Epithelial cell of proximal tubule (primary cell): ENCODE results near the gene MVB12B. TPM values are rescaled to one million over a fixed set of nuclear protein-coding genes. Genes with fewer than 3 reads are reported as not detected.

Experiments
- DNase-seq: peaks from one replicate; pipeline ENCODE4 v3.0.0-alpha.2; 2011; ENCODE audit warnings: low read depth
- H3K4me3 ChIP-seq: 2 replicates; pipeline ENCODE4 v1.5.1; 2011; ENCODE audit warnings: low read depth, mild to moderate bottlenecking, low read length
- CTCF ChIP-seq: conservative IDR thresholded peaks from 2 replicates; pipeline ENCODE4 v1.5.1; 2012; ENCODE audit warnings: low read depth, mild to moderate bottlenecking, low read length
- total RNA-seq: library from RNA; depleted of rRNA; stranded (reverse); fragments of >200 nt; gene quantifications from 2 replicates; pipeline ENCODE4 v1.2.3, GENCODE V29; 2015

The MVB12B gene
- total RNA-seq, 1 donor from 2014 or later, result 6.1 TPM

DNA sequence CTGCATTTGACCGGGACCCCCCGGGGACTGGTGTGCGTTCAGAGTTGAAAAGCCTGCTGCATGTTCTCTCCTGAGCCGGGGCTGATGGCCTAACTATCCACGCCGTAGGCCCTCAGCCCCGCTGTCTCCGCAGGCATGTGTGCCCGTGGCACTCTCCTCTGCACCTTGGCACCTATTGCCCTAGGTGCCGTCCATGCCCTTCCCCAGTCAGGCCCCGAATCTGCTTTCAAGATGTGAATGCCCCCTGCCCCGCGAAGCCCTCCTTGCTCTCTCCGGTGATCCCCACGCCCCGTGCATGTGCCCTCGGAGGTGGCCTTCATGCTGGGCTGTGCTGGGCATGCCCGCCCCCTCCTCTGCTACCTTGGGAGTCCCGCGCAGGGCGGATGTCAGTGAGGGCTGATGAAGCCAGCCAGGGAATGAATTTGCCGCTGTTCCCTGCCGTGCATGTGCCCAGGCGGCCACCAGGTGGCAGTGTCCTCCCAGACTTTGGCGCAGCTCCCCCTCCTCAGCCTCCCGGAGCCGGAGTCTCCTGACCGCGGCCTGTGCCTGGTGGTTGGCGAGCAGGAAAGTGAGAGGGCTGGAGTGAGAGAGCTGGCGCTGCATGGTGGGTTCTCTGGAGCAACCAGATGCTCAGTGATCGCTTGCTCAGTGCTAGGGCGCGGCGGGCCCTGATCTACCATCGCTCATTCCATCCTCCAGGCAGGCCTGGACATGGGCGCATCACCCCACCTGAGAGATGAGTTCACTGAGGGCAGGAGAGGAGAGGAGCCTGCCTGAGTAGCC, 174.2 kb downstream of the MVB12B start:
- no peak overlapping the region for H3K4me3 ChIP-seq
- TF ChIP-seq CTCF, result peak; percentile 84
- no peak for DNase-seq

GRCh38 chr9:126501383-126502331, 175.0 kb downstream of the MVB12B start:
- no peak overlapping the region for H3K4me3 ChIP-seq
- TF ChIP-seq CTCF, result no peak
- no peak for DNase-seq

DNA sequence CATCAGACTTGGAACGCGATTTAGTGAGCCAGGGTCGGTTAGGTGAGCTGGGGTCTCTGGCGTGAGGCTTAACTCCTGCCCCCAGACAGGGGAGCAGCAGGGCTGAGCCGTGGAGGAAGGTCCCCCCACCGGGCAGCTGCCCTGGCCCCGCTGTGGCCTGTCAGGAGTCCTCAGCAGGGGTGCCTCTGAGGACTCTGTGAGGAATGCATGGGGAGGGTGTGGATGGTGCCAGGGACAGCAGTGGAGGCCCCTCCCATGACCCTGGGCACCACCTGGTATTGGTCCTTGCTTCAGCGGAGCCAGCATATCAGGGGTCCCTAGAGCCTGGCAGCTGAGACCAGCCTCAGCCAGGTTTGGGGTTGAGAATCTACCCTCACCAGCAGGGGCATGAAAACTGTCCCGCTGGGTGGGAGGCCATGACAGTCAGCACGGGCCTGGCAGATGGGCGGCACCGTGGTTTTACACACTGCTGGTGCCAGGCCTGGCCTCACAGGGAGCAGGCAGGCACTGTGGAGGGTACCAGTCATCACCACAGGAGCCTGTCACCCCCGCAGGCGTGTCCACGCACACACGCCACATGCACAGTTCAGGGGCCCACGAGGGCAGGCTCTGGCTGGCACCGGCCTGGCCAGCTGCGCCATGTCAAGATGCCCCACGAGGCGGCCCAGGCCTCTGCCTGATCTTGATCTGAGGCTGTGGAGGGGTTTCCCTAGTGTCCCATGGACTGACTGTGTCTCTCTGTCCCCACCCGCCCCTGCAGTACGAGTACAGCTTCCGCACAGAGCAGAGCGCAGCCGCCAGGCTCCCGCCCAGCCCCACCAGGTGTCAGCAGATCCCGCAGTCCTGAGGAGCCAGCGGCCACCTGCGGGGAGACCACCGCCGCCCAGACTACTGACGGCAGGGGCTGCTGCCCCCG, 176.0 kb downstream of the MVB12B start:
- DNase-seq, result no peak
- no peak for TF ChIP-seq CTCF
- no peak overlapping the region for H3K4me3 ChIP-seq

DNA sequence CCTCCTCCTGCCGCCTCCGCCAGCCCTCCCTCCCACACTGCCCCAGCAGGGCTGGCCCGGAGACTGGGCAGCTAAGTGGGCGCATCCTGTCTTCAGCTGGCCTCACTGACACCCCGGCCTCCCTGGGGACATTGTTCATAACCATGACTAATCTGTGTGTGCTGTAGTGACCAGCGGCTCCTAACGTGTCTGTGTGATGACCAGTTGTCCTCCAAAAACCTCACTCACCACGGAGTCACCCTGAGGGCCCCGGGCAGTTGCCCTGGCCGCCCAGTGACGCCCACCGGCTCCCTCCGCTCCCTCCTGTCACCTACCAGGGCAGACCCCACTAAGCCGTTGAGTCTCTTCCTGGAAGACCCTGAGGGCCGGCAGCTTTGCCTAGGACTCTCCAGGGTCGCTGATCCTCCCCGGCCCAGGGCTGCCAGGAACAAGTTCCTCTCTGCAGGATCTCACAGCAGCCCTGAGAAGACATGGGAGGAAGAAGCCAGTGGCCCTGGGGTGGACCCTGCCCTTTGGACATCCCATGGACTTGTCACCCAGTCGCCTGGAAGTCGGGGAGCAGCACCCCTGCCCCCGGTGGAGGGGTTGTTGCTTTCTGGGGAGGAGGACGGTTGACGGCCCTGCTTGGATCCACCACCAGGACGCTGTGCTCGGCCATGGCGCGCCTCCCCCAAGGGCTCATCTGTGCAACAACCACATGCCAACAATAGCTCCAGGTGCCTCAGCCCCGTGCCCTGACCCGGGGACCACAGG, 176.9 kb downstream of the MVB12B start:
- no peak for DNase-seq
- no peak for TF ChIP-seq CTCF
- H3K4me3 ChIP-seq, result no peak overlapping the region

GRCh38 chr9:126504086-126504976, 177.7 kb downstream of the MVB12B start:
- TF ChIP-seq CTCF, result no peak
- no peak for DNase-seq

More at GRCh38 chr9:126504086-126504976, 177.7 kb downstream of the MVB12B start:
- H3K4me3 ChIP-seq, result no peak overlapping the region
